ENCODE measurements around the gene CAMTA1. TPM values are rescaled to one million over a fixed set of nuclear protein-coding genes. Genes with fewer than 3 reads are reported as not detected.
A peak's percentile ranks its signal among the peaks of the same experiment; 100 is the strongest.

CAMTA1 gene
- total RNA-seq, 1 donor from 2014 or later, result 77.6 TPM

GRCh38 chr1:7229696-7230631 is 444.7 kb downstream of the CAMTA1 start:
- Mint-ChIP-seq H3K4me3 (ENCODE audit: unreplicated experiment) (no peak overlapping the region), H3K36me3 (ENCODE audit: low read depth, unreplicated experiment) (no peaks in the 10 kb centered on the region), H3K27ac (ENCODE audit: unreplicated experiment) (no peak overlapping the region), H3K4me1 (ENCODE audit: low read depth, unreplicated experiment) (no peaks in the 10 kb centered on the region), H3K27me3 (ENCODE audit: low read depth, unreplicated experiment) (peaks cover 27% of the 10 kb centered on the region), H3K9me3 (ENCODE audit: unreplicated experiment) (no peaks in the 10 kb centered on the region)
- TF ChIP-seq CTCF (IDR thresholded peaks at IDR 0.05; ENCODE audit: insufficient read depth, low read depth, low read length), result no peak
- TF ChIP-seq EZH2 (IDR thresholded peaks at IDR 0.05; ENCODE audit: insufficient read depth, low read length), result no peak
- no peak for FAIRE-seq
- H3K9me3 ChIP-seq (ENCODE audit: insufficient read depth, low read depth, low read length), result no peaks in the 10 kb centered on the region
- no peak overlapping the region for H3K4me3 ChIP-seq (ENCODE audit: insufficient read depth, low read depth, low read length)
- no peak overlapping the region for H3K9ac ChIP-seq (ENCODE audit: low read length)
- peaks cover 6% of the 10 kb centered on the region for H3K4me1 ChIP-seq (ENCODE audit: insufficient read depth, low read length)
- H3K27me3 ChIP-seq (ENCODE audit: insufficient read depth, low read length), result no peaks in the 10 kb centered on the region
- H3K27ac ChIP-seq (ENCODE audit: low read depth, low read length), result peak overlapping the region; percentile 49
- peak; percentile 40 for DNase-seq (ENCODE audit: low read depth)
- H3K4me2 ChIP-seq (ENCODE audit: low read length), result no peak overlapping the region
- H2AFZ ChIP-seq (ENCODE audit: low read depth, low read length), result no peak overlapping the region
- H3K79me2 ChIP-seq (ENCODE audit: insufficient read depth, low read length), result no peaks in the 10 kb centered on the region
- H4K20me1 ChIP-seq (ENCODE audit: insufficient read depth, low read length), result no peaks in the 10 kb centered on the region
- H3K36me3 ChIP-seq (ENCODE audit: insufficient read depth, low read length), result no peaks in the 10 kb centered on the region

GRCh38 chr1:7232441-7233236 is 447.4 kb downstream of the CAMTA1 start:
- no peaks in the 10 kb centered on the region for H3K9me3 Mint-ChIP-seq (ENCODE audit: unreplicated experiment)
- DNase-seq (ENCODE audit: low read depth) (no peak), FAIRE-seq (no peak)
- no peaks in the 10 kb centered on the region for H3K9me3 ChIP-seq (ENCODE audit: insufficient read depth, low read depth, low read length)
- peaks cover 6% of the 10 kb centered on the region for H3K4me1 ChIP-seq (ENCODE audit: insufficient read depth, low read length)
- no peaks in the 10 kb centered on the region for H3K36me3 ChIP-seq (ENCODE audit: insufficient read depth, low read length)
- H3K27me3 Mint-ChIP-seq (ENCODE audit: low read depth, unreplicated experiment), result peaks cover 42% of the 10 kb centered on the region
- H3K36me3 Mint-ChIP-seq (ENCODE audit: low read depth, unreplicated experiment), result no peaks in the 10 kb centered on the region
- TF ChIP-seq EZH2 (IDR thresholded peaks at IDR 0.05; ENCODE audit: insufficient read depth, low read length), result no peak
- no peak for TF ChIP-seq CTCF (IDR thresholded peaks at IDR 0.05; ENCODE audit: insufficient read depth, low read depth, low read length)
- no peak overlapping the region for H3K4me3 ChIP-seq (ENCODE audit: insufficient read depth, low read depth, low read length)
- no peak overlapping the region for H3K27ac Mint-ChIP-seq (ENCODE audit: unreplicated experiment)
- H3K27me3 ChIP-seq (ENCODE audit: insufficient read depth, low read length), result no peaks in the 10 kb centered on the region
- H3K9ac ChIP-seq (ENCODE audit: low read length), result no peak overlapping the region
- no peak overlapping the region for H3K27ac ChIP-seq (ENCODE audit: low read depth, low read length)
- no peak overlapping the region for H2AFZ ChIP-seq (ENCODE audit: low read depth, low read length)
- no peaks in the 10 kb centered on the region for H3K79me2 ChIP-seq (ENCODE audit: insufficient read depth, low read length)
- H3K4me3 Mint-ChIP-seq (ENCODE audit: unreplicated experiment), result no peak overlapping the region
- no peak overlapping the region for H3K4me2 ChIP-seq (ENCODE audit: low read length)
- H4K20me1 ChIP-seq (ENCODE audit: insufficient read depth, low read length), result no peaks in the 10 kb centered on the region
- no peaks in the 10 kb centered on the region for H3K4me1 Mint-ChIP-seq (ENCODE audit: low read depth, unreplicated experiment)

Data from astrocyte (in vitro differentiated cells and primary cell).